Measurements from ENCODE around the gene CYP24A1.
A peak's percentile ranks its signal among the peaks of the same experiment; 100 is the strongest.

DNA sequence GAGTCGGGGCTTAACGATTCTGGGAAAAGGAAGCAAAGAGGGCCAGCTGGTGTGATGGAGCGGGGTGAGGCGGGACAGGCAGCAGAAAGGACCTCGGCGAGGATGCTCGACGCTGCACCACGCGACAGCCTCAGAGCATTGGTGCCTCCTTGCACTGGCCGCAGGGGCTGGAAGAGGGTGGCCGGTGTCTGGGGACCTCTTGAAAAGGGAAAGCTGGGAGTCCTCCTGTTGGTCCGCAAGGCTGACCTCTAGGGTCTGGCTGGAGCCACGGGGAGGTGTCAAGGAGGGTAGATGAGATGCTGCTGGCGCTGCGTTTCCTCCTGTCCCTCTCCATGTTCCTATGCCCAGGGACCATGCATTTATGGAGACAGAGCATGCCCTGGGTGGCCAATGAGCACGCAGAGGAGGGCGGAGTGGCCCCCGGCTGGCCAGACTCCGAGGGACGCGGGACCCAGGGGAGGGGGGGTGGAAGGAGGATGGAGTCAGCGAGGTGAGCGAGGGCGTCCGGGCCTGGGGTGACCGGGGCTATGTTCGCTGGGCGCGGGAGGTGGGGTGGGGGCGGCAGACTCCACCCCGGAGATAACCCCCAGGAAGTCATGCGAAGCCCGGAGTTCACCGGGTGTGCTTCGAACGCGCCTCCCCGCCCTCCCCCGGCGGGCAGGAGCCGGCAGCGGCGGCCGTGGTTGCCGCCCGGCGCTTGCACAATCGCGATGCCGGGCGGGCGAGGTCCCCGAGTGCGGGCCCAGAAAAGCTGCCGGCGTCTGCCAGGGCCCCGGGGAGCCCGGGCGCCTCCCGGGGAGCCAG lies at the start of gene CYP24A1:
- TF ChIP-seq, protein P1, sequence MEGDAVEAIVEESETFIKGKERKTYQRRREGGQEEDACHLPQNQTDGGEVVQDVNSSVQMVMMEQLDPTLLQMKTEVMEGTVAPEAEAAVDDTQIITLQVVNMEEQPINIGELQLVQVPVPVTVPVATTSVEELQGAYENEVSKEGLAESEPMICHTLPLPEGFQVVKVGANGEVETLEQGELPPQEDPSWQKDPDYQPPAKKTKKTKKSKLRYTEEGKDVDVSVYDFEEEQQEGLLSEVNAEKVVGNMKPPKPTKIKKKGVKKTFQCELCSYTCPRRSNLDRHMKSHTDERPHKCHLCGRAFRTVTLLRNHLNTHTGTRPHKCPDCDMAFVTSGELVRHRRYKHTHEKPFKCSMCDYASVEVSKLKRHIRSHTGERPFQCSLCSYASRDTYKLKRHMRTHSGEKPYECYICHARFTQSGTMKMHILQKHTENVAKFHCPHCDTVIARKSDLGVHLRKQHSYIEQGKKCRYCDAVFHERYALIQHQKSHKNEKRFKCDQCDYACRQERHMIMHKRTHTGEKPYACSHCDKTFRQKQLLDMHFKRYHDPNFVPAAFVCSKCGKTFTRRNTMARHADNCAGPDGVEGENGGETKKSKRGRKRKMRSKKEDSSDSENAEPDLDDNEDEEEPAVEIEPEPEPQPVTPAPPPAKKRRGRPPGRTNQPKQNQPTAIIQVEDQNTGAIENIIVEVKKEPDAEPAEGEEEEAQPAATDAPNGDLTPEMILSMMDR (IDR thresholded peaks at IDR 0.05; ENCODE audit: poor library complexity, severe bottlenecking) = peak; percentile 2
- no peak for TF ChIP-seq EZH2 (IDR thresholded peaks at IDR 0.05; ENCODE audit: borderline replicate concordance, insufficient read depth, low read length, poor library complexity, severe bottlenecking)
- no peak for TF ChIP-seq POLR2AphosphoS5 (IDR thresholded peaks at IDR 0.05)
- no peak for TF ChIP-seq RAD21 (conservative IDR thresholded peaks at IDR 0.05)
- TF ChIP-seq, protein P2, sequence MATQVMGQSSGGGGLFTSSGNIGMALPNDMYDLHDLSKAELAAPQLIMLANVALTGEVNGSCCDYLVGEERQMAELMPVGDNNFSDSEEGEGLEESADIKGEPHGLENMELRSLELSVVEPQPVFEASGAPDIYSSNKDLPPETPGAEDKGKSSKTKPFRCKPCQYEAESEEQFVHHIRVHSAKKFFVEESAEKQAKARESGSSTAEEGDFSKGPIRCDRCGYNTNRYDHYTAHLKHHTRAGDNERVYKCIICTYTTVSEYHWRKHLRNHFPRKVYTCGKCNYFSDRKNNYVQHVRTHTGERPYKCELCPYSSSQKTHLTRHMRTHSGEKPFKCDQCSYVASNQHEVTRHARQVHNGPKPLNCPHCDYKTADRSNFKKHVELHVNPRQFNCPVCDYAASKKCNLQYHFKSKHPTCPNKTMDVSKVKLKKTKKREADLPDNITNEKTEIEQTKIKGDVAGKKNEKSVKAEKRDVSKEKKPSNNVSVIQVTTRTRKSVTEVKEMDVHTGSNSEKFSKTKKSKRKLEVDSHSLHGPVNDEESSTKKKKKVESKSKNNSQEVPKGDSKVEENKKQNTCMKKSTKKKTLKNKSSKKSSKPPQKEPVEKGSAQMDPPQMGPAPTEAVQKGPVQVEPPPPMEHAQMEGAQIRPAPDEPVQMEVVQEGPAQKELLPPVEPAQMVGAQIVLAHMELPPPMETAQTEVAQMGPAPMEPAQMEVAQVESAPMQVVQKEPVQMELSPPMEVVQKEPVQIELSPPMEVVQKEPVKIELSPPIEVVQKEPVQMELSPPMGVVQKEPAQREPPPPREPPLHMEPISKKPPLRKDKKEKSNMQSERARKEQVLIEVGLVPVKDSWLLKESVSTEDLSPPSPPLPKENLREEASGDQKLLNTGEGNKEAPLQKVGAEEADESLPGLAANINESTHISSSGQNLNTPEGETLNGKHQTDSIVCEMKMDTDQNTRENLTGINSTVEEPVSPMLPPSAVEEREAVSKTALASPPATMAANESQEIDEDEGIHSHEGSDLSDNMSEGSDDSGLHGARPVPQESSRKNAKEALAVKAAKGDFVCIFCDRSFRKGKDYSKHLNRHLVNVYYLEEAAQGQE (IDR thresholded peaks at IDR 0.05; ENCODE audit: borderline replicate concordance) = no peak
- TF ChIP-seq MXI1 (conservative IDR thresholded peaks at IDR 0.05; ENCODE audit: poor library complexity, severe bottlenecking) = no peak
